SU-DHL-6 (cell line): Measurements from ENCODE around the gene BCL2L13.

Experiments
- CTCF ChIP-seq: fragments of 200-600 bp; sonication (generic); IDR thresholded peaks from one replicate; pipeline ENCODE4 v1.5.1; 2017; ENCODE audit warnings: antibody characterized with exemption, mild to moderate bottlenecking, low read length, moderate library complexity; ENCODE audit not compliant: insufficient read depth, poor library complexity, severe bottlenecking
- EZH2phosphoT487 ChIP-seq: fragments of 200-600 bp; sonication (generic), shearing (Covaris generic); conservative IDR thresholded peaks from 2 replicates; pipeline ENCODE4 v1.6.1; 2018; ENCODE audit warnings: mild to moderate bottlenecking, antibody characterized with exemption, low read length, moderate library complexity, mixed read lengths

- TF ChIP-seq CTCF (no peak), EZH2phosphoT487 (no peak)
Measured at GRCh38 chr22:17638182-17638431, 450 bp upstream of the BCL2L13 start.
